ENCODE data around the gene TOE1.
"Not testable (repeated sequence)": the region's sequence is repeated elsewhere in the genome, so short reads cannot be mapped to it uniquely, and the experiment has no call there.

TOE1 gene

GRCh38 chr1:45383191-45383590 is 43.2 kb downstream of the TOE1 start:
- H3K27ac ChIP-seq (ENCODE audit: low read depth, low read length, poor library complexity, severe bottlenecking): no peak overlapping the region
- H3K4me2 ChIP-seq (ENCODE audit: low read length): no peak overlapping the region
- H3K9ac ChIP-seq (ENCODE audit: low read length): no peak overlapping the region
- no peaks in the 10 kb centered on the region for H3K9me3 ChIP-seq (ENCODE audit: low read length)
- H3K9me2 ChIP-seq (ENCODE audit: low read depth, low read length): no peaks in the 10 kb centered on the region
- H3K36me3 ChIP-seq (ENCODE audit: insufficient read depth, low read length): no peaks in the 10 kb centered on the region
- TF ChIP-seq EZH2 (IDR thresholded peaks at IDR 0.05; ENCODE audit: borderline replicate concordance, low read length) (no peak), CTCF (IDR thresholded peaks at IDR 0.05; ENCODE audit: low read length) (no peak)
- H3K4me3 ChIP-seq (ENCODE audit: low read depth, low read length, poor library complexity, severe bottlenecking): no peak overlapping the region
- no peaks in the 10 kb centered on the region for H3K79me2 ChIP-seq (ENCODE audit: insufficient read depth, low read length)
- no peak overlapping the region for H2AFZ ChIP-seq (ENCODE audit: low read length)
- H4K20me1 ChIP-seq (ENCODE audit: insufficient read depth, low read length): no peaks in the 10 kb centered on the region
- H3K4me1 ChIP-seq (ENCODE audit: insufficient read depth, low read length, severe bottlenecking): no peaks in the 10 kb centered on the region
- H3K27me3 ChIP-seq (ENCODE audit: insufficient read depth, low read length): no peaks in the 10 kb centered on the region
- no peaks in the 10 kb centered on the region for H3F3A ChIP-seq (ENCODE audit: insufficient read depth, low read length)

GRCh38 chr1:45384213-45384612 is 44.2 kb downstream of the TOE1 start:
- not testable (repeated sequence) for H3F3A ChIP-seq (ENCODE audit: insufficient read depth, low read length); H3K27me3 ChIP-seq (ENCODE audit: insufficient read depth, low read length); H3K9me2 ChIP-seq (ENCODE audit: low read depth, low read length); H3K9me3 ChIP-seq (ENCODE audit: low read length); H3K27ac ChIP-seq (ENCODE audit: low read depth, low read length, poor library complexity, severe bottlenecking); H3K4me3 ChIP-seq (ENCODE audit: low read depth, low read length, poor library complexity, severe bottlenecking); H3K36me3 ChIP-seq (ENCODE audit: insufficient read depth, low read length); H3K4me1 ChIP-seq (ENCODE audit: insufficient read depth, low read length, severe bottlenecking); H4K20me1 ChIP-seq (ENCODE audit: insufficient read depth, low read length); H2AFZ ChIP-seq (ENCODE audit: low read length); H3K9ac ChIP-seq (ENCODE audit: low read length); H3K4me2 ChIP-seq (ENCODE audit: low read length); H3K79me2 ChIP-seq (ENCODE audit: insufficient read depth, low read length)

- no peaks in the 10 kb centered on the region for H4K20me1 ChIP-seq (ENCODE audit: insufficient read depth, low read length)
- H3K4me2 ChIP-seq (ENCODE audit: low read length): no peak overlapping the region
- no peaks in the 10 kb centered on the region for H3K9me3 ChIP-seq (ENCODE audit: low read length)
- H3K36me3 ChIP-seq (ENCODE audit: insufficient read depth, low read length): no peaks in the 10 kb centered on the region
- no peak overlapping the region for H2AFZ ChIP-seq (ENCODE audit: low read length)
- no peak overlapping the region for H3K9ac ChIP-seq (ENCODE audit: low read length)
- no peak overlapping the region for H3K4me3 ChIP-seq (ENCODE audit: low read depth, low read length, poor library complexity, severe bottlenecking)
- H3K9me2 ChIP-seq (ENCODE audit: low read depth, low read length): no peaks in the 10 kb centered on the region
- H3K79me2 ChIP-seq (ENCODE audit: insufficient read depth, low read length): no peaks in the 10 kb centered on the region
- H3K4me1 ChIP-seq (ENCODE audit: insufficient read depth, low read length, severe bottlenecking): no peaks in the 10 kb centered on the region
- no peaks in the 10 kb centered on the region for H3K27me3 ChIP-seq (ENCODE audit: insufficient read depth, low read length)
- H3K27ac ChIP-seq (ENCODE audit: low read depth, low read length, poor library complexity, severe bottlenecking): no peak overlapping the region
- TF ChIP-seq EZH2 (IDR thresholded peaks at IDR 0.05; ENCODE audit: borderline replicate concordance, low read length) (no peak), CTCF (IDR thresholded peaks at IDR 0.05; ENCODE audit: low read length) (no peak)
- H3F3A ChIP-seq (ENCODE audit: insufficient read depth, low read length): no peaks in the 10 kb centered on the region
Observed at GRCh38 chr1:45385302-45385701, 45.3 kb downstream of the TOE1 start.

GRCh38 chr1:45386219-45386618 is 46.2 kb downstream of the TOE1 start:
- TF ChIP-seq CTCF (IDR thresholded peaks at IDR 0.05; ENCODE audit: low read length): no peak
- no peak for TF ChIP-seq EZH2 (IDR thresholded peaks at IDR 0.05; ENCODE audit: borderline replicate concordance, low read length)
- H3K9ac ChIP-seq (ENCODE audit: low read length): no peak overlapping the region
- H2AFZ ChIP-seq (ENCODE audit: low read length): no peak overlapping the region
- H3K36me3 ChIP-seq (ENCODE audit: insufficient read depth, low read length): no peaks in the 10 kb centered on the region
- H4K20me1 ChIP-seq (ENCODE audit: insufficient read depth, low read length): no peaks in the 10 kb centered on the region
- no peaks in the 10 kb centered on the region for H3F3A ChIP-seq (ENCODE audit: insufficient read depth, low read length)
- H3K4me1 ChIP-seq (ENCODE audit: insufficient read depth, low read length, severe bottlenecking): no peaks in the 10 kb centered on the region
- no peaks in the 10 kb centered on the region for H3K79me2 ChIP-seq (ENCODE audit: insufficient read depth, low read length)
- no peak overlapping the region for H3K4me3 ChIP-seq (ENCODE audit: low read depth, low read length, poor library complexity, severe bottlenecking)
- no peaks in the 10 kb centered on the region for H3K9me2 ChIP-seq (ENCODE audit: low read depth, low read length)
- H3K9me3 ChIP-seq (ENCODE audit: low read length): no peaks in the 10 kb centered on the region
- H3K27me3 ChIP-seq (ENCODE audit: insufficient read depth, low read length): no peaks in the 10 kb centered on the region
- H3K27ac ChIP-seq (ENCODE audit: low read depth, low read length, poor library complexity, severe bottlenecking): no peak overlapping the region
- no peak overlapping the region for H3K4me2 ChIP-seq (ENCODE audit: low read length)

Measured in OCI-LY1 (cell line).